ENCODE results near the gene STIP1. TPM values are rescaled to one million over a fixed set of nuclear protein-coding genes. Genes with fewer than 3 reads are reported as not detected.

Gene STIP1
- total RNA-seq, 1 donor from 2014 or later: 200 TPM

DNA sequence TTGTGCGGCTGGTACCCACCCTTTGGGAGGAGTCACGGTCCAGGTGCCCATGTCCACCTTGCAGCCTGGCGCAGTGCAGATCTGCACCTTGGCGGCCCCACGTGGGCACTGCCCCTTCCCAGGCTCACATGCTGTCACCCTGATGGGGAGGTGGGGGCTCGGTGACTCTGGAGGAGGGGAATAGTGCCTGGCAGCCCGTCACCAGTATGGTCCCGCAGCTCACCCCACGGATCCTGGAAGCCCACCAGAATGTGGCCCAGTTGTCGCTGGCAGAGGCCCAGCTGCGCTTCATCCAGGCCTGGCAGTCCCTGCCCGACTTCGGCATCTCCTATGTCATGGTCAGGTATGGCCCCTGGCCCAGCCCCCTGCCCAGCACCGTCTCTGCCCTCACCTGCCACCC, 34.8 kb downstream of the STIP1 start:
- no peaks in the 10 kb centered on the region for H3K9me3 Mint-ChIP-seq (ENCODE audit: unreplicated experiment)
- no peaks in the 10 kb centered on the region for H3K27me3 Mint-ChIP-seq (ENCODE audit: low read depth, unreplicated experiment)
- Histone ChIP-seq H3K9me3 (ENCODE audit: insufficient read depth, low read depth, low read length) (no peaks in the 10 kb centered on the region), H3K36me3 (ENCODE audit: insufficient read depth, low read length) (no peaks in the 10 kb centered on the region), H3K4me2 (ENCODE audit: low read length) (no peak overlapping the region), H3K27ac (ENCODE audit: low read depth, low read length) (no peak overlapping the region), H2AFZ (ENCODE audit: low read depth, low read length) (no peak overlapping the region), H3K79me2 (ENCODE audit: insufficient read depth, low read length) (peaks cover 8% of the 10 kb centered on the region), H3K4me1 (ENCODE audit: insufficient read depth, low read length) (peaks cover 13% of the 10 kb centered on the region), H4K20me1 (ENCODE audit: insufficient read depth, low read length) (no peaks in the 10 kb centered on the region), H3K4me3 (ENCODE audit: insufficient read depth, low read depth, low read length) (no peak overlapping the region), H3K27me3 (ENCODE audit: insufficient read depth, low read length) (no peaks in the 10 kb centered on the region), H3K9ac (ENCODE audit: low read length) (no peak overlapping the region)
- H3K4me1 Mint-ChIP-seq (ENCODE audit: low read depth, unreplicated experiment): peaks cover 5% of the 10 kb centered on the region
- H3K27ac Mint-ChIP-seq (ENCODE audit: unreplicated experiment): no peak overlapping the region
- H3K4me3 Mint-ChIP-seq (ENCODE audit: unreplicated experiment): no peak overlapping the region
- FAIRE-seq (no peak), DNase-seq (ENCODE audit: low read depth) (no peak)
- TF ChIP-seq EZH2 (IDR thresholded peaks at IDR 0.05; ENCODE audit: insufficient read depth, low read length): no peak
- TF ChIP-seq, protein P1, sequence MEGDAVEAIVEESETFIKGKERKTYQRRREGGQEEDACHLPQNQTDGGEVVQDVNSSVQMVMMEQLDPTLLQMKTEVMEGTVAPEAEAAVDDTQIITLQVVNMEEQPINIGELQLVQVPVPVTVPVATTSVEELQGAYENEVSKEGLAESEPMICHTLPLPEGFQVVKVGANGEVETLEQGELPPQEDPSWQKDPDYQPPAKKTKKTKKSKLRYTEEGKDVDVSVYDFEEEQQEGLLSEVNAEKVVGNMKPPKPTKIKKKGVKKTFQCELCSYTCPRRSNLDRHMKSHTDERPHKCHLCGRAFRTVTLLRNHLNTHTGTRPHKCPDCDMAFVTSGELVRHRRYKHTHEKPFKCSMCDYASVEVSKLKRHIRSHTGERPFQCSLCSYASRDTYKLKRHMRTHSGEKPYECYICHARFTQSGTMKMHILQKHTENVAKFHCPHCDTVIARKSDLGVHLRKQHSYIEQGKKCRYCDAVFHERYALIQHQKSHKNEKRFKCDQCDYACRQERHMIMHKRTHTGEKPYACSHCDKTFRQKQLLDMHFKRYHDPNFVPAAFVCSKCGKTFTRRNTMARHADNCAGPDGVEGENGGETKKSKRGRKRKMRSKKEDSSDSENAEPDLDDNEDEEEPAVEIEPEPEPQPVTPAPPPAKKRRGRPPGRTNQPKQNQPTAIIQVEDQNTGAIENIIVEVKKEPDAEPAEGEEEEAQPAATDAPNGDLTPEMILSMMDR (IDR thresholded peaks at IDR 0.05; ENCODE audit: insufficient read depth, low read depth, low read length): no peak
- H3K36me3 Mint-ChIP-seq (ENCODE audit: low read depth, unreplicated experiment): peaks cover 8% of the 10 kb centered on the region

DNA sequence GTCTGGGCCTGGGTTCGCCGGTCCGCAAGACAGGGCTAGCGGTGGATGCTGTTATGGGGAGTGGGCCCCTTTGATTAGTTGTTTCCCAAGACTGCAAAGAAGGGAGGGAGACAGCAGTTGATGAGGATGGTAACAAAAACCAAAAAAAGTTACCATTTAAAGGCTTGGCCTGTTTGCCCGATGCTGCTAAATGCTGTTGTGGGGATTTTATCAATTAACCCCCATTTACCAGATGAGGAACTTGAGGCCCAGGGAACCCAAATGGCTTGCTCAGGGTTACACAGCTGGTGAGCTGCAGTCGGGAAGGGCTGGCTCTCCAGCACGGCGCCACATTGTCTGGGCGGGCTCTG, 36.7 kb downstream of the STIP1 start:
- H3K9ac ChIP-seq (ENCODE audit: low read length): no peak overlapping the region
- H3K4me3 ChIP-seq (ENCODE audit: insufficient read depth, low read depth, low read length): no peak overlapping the region
- H3K9me3 Mint-ChIP-seq (ENCODE audit: unreplicated experiment): no peaks in the 10 kb centered on the region
- no peaks in the 10 kb centered on the region for H3K36me3 ChIP-seq (ENCODE audit: insufficient read depth, low read length)
- peaks cover 3% of the 10 kb centered on the region for H4K20me1 ChIP-seq (ENCODE audit: insufficient read depth, low read length)
- peaks cover 11% of the 10 kb centered on the region for H3K4me1 Mint-ChIP-seq (ENCODE audit: low read depth, unreplicated experiment)
- TF ChIP-seq EZH2 (IDR thresholded peaks at IDR 0.05; ENCODE audit: insufficient read depth, low read length): no peak
- TF ChIP-seq, protein P1 (IDR thresholded peaks at IDR 0.05; ENCODE audit: insufficient read depth, low read depth, low read length): no peak
- DNase-seq (ENCODE audit: low read depth) (no peak), FAIRE-seq (no peak)
- no peaks in the 10 kb centered on the region for H3K27me3 Mint-ChIP-seq (ENCODE audit: low read depth, unreplicated experiment)
- peaks cover 24% of the 10 kb centered on the region for H3K79me2 ChIP-seq (ENCODE audit: insufficient read depth, low read length)
- no peak overlapping the region for H2AFZ ChIP-seq (ENCODE audit: low read depth, low read length)
- peaks cover 5% of the 10 kb centered on the region for H3K36me3 Mint-ChIP-seq (ENCODE audit: low read depth, unreplicated experiment)
- no peaks in the 10 kb centered on the region for H3K9me3 ChIP-seq (ENCODE audit: insufficient read depth, low read depth, low read length)
- no peaks in the 10 kb centered on the region for H3K27me3 ChIP-seq (ENCODE audit: insufficient read depth, low read length)
- H3K4me3 Mint-ChIP-seq (ENCODE audit: unreplicated experiment): no peak overlapping the region
- H3K4me1 ChIP-seq (ENCODE audit: insufficient read depth, low read length): peaks cover 26% of the 10 kb centered on the region
- H3K27ac Mint-ChIP-seq (ENCODE audit: unreplicated experiment): no peak overlapping the region
- H3K4me2 ChIP-seq (ENCODE audit: low read length): no peak overlapping the region
- no peak overlapping the region for H3K27ac ChIP-seq (ENCODE audit: low read depth, low read length)

DNA sequence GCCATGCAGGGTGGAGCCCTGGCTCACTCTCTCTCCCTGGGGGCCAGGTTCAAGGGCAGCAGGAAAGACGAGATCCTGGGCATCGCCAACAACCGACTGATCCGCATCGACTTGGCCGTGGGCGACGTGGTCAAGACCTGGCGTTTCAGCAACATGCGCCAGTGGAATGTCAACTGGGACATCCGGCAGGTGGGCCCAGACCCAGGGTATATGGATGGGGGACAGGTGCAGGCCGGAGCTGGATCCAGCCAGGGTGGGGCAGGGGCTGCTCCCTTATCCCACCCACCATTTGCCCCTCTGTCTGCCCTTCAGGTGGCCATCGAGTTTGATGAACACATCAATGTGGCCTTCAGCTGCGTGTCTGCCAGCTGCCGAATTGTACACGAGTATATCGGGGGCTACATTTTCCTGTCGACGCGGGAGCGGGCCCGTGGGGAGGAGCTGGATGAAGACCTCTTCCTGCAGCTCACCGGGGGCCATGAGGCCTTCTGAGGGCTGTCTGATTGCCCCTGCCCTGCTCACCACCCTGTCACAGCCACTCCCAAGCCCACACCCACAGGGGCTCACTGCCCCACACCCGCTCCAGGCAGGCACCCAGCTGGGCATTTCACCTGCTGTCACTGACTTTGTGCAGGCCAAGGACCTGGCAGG, 37.2 kb downstream of the STIP1 start:
- DNase-seq (ENCODE audit: low read depth): no peak
- H3K27me3 Mint-ChIP-seq (ENCODE audit: low read depth, unreplicated experiment): no peaks in the 10 kb centered on the region
- H3K4me3 Mint-ChIP-seq (ENCODE audit: unreplicated experiment): no peak overlapping the region
- no peak overlapping the region for H3K4me2 ChIP-seq (ENCODE audit: low read length)
- H3K27ac ChIP-seq (ENCODE audit: low read depth, low read length): no peak overlapping the region
- no peak for FAIRE-seq
- no peaks in the 10 kb centered on the region for H3K36me3 ChIP-seq (ENCODE audit: insufficient read depth, low read length)
- H3K9me3 Mint-ChIP-seq (ENCODE audit: unreplicated experiment): no peaks in the 10 kb centered on the region
- H2AFZ ChIP-seq (ENCODE audit: low read depth, low read length): no peak overlapping the region
- H3K27ac Mint-ChIP-seq (ENCODE audit: unreplicated experiment): no peak overlapping the region
- peaks cover 26% of the 10 kb centered on the region for H3K4me1 ChIP-seq (ENCODE audit: insufficient read depth, low read length)
- no peak overlapping the region for H3K4me3 ChIP-seq (ENCODE audit: insufficient read depth, low read depth, low read length)
- H3K9me3 ChIP-seq (ENCODE audit: insufficient read depth, low read depth, low read length): no peaks in the 10 kb centered on the region
- peaks cover 25% of the 10 kb centered on the region for H3K79me2 ChIP-seq (ENCODE audit: insufficient read depth, low read length)
- no peak overlapping the region for H3K9ac ChIP-seq (ENCODE audit: low read length)
- no peaks in the 10 kb centered on the region for H3K27me3 ChIP-seq (ENCODE audit: insufficient read depth, low read length)
- TF ChIP-seq, protein P1 (IDR thresholded peaks at IDR 0.05; ENCODE audit: insufficient read depth, low read depth, low read length): no peak
- TF ChIP-seq EZH2 (IDR thresholded peaks at IDR 0.05; ENCODE audit: insufficient read depth, low read length): no peak
- peaks cover 3% of the 10 kb centered on the region for H4K20me1 ChIP-seq (ENCODE audit: insufficient read depth, low read length)
- H3K4me1 Mint-ChIP-seq (ENCODE audit: low read depth, unreplicated experiment): peaks cover 12% of the 10 kb centered on the region
- H3K36me3 Mint-ChIP-seq (ENCODE audit: low read depth, unreplicated experiment): peaks cover 4% of the 10 kb centered on the region

Data from astrocyte (in vitro differentiated cells and primary cell).